DLD1 (cell line): ENCODE results near the gene SLC9A2.

Experiments used
- in situ Hi-C: cut with HindIII; loops from 2 replicates; pipeline ENCODE4 v1.10.0; 2017; ENCODE audit warnings: low sequenced_read_pairs

SLC9A2 gene

DNA sequence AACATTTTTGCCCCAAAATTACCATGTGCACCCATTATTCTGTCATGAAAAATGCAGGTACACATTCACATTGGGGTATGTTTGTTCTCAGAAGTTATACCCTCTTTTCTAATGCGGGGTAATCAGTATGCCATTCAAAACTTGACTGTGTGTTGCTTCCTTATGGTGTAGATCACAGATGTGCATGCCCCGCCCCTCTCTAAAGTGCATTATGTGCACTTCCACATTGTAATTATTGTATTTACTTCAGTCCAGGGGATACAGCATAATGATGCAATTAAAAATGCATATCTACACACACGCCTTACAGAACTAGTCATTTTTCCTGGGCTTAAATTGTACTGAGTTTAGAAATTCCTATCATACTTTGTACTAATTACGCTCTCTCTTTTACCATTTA lies 48.8 kb downstream of the SLC9A2 start:
- in situ Hi-C loops: no loop called here

DNA sequence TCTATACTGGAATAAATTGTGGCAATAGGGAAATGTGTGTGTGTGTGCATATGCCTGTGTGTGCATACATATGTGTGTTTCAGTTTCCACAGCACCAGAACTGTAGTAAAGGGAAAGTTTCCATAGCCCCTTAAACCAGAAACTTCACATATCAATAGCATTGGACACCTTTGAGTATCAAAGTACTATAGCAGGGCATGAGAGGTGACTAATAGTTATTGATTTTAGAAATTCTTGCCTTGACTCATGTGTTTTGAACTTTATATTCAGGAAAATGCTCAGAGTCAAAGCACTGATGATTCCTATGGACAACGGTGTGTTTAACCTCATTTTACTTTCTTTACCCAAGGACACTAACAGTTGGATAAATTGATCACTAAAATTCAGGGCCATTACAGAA lies 50.0 kb downstream of the SLC9A2 start:
- in situ Hi-C loops: no loop called here

DNA sequence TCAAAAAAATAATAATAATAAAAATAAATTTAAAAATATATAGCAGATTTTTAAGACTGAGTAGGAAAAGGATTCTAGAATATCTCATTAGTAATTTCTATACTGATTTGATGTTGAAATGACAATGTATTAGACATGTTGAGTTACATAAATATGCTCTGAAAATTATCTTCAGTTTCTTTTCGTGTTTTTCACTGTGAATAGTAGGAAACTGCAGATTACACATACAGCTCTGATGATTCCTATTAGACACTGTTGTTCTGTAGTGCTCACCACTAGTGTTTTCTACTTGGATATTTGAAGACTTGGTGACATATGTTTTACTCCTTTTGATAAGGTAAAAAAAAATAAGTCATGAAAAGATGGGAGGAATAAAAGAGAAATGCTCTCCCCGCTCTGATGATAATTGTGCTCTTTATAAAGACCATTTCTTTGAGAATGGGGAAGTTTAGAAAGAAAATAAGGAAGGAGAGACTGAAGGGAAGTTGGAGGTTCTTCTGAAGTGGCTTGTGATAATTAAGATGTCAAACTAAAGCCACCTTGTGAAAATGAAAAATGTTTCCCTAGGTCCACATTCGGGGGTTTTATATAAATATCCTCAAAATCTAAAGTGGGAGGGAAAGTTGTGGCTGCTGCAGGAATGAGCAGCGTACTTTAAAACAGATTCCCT lies 52.9 kb downstream of the SLC9A2 start:
- in situ Hi-C loops: no loop called here

GRCh38 chr2:102674370-102674769 lies 55.0 kb downstream of the SLC9A2 start:
- in situ Hi-C loops: no loop called here

DNA sequence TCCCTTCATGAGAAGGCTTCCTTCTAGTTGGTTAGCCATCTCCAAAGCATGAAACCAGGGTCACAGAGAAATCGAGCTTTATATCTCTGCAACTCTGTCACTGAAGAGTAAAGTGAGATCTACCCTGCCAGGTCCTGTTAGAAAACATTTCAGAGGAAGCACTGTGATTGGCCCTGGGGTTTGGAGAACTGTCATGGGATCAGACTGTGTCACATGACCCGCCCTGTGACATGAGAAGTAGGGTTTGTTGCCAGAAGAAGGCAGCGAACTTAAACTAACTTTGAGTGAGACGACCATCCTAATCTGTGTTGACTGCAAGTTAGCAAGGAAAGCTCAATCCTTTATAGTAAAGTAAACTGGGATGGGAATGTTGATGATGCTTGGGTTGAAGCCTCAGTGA lies 55.5 kb downstream of the SLC9A2 start:
- in situ Hi-C loops: no loop called here

GRCh38 chr2:102677244-102678215 lies 58.2 kb downstream of the SLC9A2 start:
- in situ Hi-C loops: no loop called here

- in situ Hi-C loops: no loop called here
Observed at GRCh38 chr2:102678442-102678841, 59.1 kb downstream of the SLC9A2 start.

DNA sequence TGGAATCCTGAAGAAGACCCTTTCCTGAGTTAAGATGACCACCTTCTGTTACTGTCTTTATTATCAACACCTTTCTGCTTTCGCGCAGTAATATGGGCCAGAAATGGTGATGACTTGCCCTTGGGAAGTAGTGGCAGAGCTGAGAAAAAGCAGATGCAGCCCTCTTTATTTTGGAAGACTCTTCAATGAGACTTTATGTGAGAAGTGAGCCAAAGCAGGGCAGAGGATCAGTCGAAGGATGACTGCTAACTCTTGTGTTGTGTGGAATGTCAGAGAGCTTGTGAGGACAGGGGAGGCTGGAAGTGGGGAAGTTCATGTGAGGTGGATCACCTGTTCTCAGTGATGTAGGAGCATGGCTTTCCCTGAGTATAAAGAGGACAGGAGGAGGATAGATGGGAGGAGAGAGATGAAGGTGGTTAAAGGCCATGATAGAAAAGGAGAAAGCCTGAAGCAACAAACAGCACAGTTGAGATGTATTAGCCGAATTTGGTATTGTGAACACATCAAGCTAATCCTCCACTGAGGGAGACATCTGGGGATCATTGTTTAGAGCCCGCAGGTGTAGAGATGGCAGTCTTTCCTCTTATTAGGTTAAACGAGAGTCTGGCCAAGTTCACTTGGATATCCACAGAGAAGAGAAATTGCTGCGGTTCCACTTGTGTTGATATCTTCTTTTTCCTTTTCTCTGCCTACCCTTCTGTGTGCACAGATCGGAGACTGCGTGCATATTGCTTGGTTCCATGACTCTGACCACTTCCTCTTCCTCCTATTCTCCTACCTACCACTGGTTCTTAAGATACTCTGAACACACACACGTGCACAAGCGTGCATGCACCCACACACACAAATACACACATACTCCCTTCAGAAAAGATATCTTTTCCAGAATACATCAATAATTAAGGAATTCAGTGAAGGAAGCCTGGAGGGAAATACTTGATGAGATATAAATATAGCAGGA lies 67.4 kb downstream of the SLC9A2 start:
- in situ Hi-C loops: no loop called here

DNA sequence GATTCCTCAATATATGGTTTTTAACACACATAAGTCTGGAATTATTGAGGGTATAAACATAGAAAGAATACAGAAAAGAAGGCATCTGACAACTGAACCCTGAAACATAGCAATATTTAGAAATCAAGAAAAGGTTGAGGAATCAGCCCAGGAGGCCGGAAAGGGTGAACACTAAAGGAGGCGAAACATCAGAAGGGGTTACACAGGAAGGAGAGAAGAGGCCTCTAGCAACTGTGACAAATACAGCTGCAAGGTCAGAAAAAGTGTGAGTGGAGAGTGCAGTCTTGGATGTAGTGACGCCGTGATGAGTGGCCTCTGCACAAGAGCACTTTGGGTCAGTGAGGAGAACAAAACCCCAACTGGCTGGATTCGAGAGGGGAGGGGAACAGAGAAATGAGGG lies 70.7 kb downstream of the SLC9A2 start:
- in situ Hi-C loops: no loop called here

DNA sequence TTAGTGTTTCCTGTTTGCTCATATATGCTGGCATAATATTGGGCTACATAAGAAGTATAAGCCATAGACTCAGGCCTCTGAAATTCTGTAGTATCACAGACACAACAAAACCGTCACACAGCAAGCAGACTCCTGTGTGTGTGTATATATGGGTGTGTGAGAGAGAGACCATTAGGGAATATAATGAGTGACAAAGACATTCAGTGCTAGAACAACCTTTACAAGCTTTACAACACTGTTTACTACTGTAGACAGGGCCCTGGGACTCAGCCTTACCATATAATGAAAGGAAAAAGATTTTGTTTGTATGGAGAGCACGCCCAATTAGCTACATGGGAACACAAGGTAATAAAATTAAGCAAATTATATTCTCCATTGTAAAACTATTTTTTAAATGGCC lies 77.1 kb downstream of the SLC9A2 start:
- in situ Hi-C loops: no loop called here

GRCh38 chr2:102698369-102699111 lies 79.2 kb downstream of the SLC9A2 start:
- in situ Hi-C loops: no loop called here

DNA sequence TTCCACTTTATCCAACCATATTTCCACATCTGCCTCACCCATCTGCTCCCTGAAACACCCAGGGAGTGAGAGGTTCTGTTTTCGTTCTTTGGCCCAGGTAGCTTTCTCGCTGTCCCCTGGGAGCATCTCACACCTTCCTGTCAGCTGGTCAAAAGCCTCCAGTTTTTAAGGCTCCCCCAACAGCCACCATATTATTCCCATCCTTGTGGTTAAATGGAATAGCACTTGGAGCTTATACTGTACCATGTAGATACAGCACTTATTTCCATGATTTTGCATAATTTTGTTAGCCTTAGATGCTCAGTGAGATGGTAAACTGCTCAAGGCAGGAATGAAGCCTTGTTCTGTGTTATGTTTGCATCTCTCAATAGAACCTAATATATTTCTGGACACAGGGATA lies 84.0 kb downstream of the SLC9A2 start:
- in situ Hi-C loops: no loop called here

DNA sequence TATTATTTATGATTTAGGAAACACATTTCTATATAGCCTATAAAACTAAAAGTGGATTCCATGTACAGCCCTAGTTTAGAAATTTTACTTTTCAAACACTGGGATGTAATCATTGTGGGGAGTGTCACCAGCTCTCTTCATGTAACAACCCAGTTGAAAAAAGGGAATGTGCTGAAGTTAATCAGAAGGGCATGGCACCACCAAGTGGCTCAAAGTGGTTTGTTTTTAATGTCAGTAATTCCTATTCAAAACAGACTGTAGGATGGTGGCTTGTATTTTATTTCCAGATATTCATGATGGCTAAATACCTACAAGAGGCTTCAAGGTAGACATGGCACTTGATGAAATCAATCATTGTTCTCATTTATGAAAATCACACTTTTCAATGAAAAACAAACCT lies 84.4 kb downstream of the SLC9A2 start:
- in situ Hi-C loops: no loop called here

DNA sequence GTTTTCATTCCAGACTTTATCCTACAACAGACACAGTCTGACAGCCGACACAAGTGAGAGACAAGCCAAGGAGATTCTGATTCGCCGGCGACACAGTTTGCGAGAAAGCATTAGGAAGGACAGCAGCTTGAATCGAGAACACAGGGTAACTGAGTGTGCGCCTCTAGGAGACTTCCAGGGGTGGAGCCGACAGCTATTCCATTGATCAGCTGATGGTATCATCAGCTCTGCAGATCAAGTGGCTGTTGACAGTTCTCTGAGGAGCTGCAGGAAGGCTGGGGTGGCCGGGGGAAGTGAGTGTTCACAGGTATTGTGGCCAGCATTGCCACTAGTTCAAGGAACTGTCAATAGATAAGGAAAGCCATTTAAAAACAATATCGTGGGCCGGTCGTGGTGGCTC lies 85.2 kb downstream of the SLC9A2 start:
- in situ Hi-C loops: no loop called here

DNA sequence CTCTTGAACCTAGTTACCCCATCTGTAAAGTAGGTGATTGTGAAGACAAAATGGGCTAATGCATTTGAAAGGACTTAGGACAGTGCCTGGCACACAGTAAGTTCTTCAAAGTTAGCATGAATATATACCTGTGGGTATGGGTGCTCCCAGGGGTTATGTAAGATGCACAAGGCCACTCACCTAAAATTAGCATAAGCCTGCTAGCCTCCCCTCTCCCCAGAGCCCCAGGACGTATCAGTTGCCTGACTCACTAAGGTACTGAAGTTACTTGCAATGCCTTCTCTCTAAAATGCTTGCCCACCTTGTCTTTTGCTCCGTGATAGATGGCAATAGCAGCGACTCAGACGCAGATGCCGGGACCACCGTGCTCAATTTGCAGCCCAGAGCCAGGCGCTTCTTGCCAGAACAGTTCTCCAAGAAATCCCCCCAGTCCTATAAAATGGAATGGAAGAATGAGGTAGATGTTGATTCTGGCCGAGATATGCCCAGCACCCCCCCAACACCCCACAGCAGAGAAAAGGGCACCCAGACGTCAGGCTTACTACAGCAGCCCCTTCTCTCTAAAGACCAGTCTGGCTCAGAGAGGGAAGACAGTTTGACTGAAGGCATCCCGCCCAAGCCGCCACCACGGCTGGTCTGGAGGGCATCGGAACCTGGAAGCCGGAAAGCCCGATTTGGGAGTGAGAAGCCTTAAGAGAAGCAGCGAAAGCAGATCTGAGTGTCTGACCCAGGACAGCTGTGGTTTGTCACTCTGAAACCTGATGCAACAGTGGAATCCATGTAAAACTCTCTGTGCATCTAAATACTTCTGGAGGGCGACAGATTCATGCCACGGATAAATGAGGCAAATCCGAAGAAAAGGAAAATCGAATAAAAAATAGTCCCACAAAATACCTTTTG lies 88.7 kb downstream of the SLC9A2 start:
- in situ Hi-C loops: no loop called here

DNA sequence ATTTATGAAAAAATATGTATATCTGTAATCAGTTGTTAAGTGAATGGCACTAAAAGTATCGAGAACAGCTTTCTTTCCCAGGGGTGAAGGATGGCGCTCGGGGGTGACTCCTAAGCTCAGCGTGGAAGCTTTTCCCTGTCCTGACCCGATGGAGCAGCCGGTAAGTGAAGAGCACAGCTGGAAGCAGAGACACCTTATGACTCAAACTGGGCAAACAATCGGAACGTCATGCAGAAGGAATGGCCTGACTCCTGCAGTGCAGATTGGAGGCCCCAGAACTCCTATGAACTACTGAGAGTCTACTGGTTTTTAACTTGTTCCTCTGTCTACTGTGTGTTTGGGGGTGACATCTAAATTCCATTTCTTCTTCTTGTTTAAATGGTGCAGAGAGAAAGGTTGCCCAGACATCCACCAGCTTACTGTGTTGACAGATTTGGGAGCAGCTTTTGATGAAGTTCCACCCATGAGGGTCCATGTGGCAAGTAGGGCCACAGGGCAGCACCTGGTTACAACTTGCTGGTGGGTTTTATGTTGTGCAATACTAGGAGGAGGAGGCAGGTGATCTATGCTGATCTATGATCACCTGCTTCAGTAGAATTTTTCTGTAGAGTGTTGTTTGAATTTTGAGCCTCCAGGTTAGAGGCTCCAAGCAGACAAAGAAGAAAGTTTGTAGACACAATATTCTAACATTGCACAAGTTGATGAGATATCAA lies 89.7 kb downstream of the SLC9A2 start:
- in situ Hi-C loops: no loop called here

- in situ Hi-C loops: no loop called here
Observed at GRCh38 chr2:102717308-102718018, 98.1 kb downstream of the SLC9A2 start.
